GM23338 (cell line): Measurements from ENCODE around the gene LGR5. TPM values are rescaled to one million over a fixed set of nuclear protein-coding genes. Genes with fewer than 3 reads are reported as not detected.

Experiments used
- ATAC-seq: fragments of 200-7000 bp; cut with Tn5 transposase; 3 replicates; pipeline ENCODE4 v1.9.1; 2020
- DNase-seq: peaks from one replicate; pipeline ENCODE4 v3.0.0-alpha.2; 2015; ENCODE audit warnings: low spot score
- H2AFZ ChIP-seq: fragments of 200-600 bp; sonication (generic); 2 replicates; pipeline ENCODE4 v1.8.0; 2016; ENCODE audit warnings: antibody characterized with exemption, mild to moderate bottlenecking, moderate library complexity
- H3F3A ChIP-seq: fragments of 200-600 bp; sonication (generic); replicated peaks from 2 replicates; pipeline ENCODE4 v1.8.0; 2017; ENCODE audit warnings: antibody characterized with exemption, mixed run types, low read depth
- H3K27ac ChIP-seq: fragments of 200-600 bp; sonication (generic); 2 replicates; pipeline ENCODE4 v1.6.1; 2016; ENCODE audit warnings: low read depth
- H3K27me3 ChIP-seq: fragments of 200-600 bp; sonication (generic); 2 replicates; pipeline ENCODE4 v1.8.0; 2016; ENCODE audit warnings: mild to moderate bottlenecking, mixed run types, moderate library complexity; ENCODE audit not compliant: insufficient read depth
- H3K36me3 ChIP-seq: fragments of 200-600 bp; sonication (generic); 2 replicates; pipeline ENCODE4 v1.8.0; 2016; ENCODE audit warnings: mild to moderate bottlenecking; ENCODE audit not compliant: insufficient read depth
- H3K4me1 ChIP-seq: fragments of 200-600 bp; sonication (generic); 2 replicates; pipeline ENCODE4 v1.8.0; 2016; ENCODE audit warnings: mild to moderate bottlenecking, moderate library complexity; ENCODE audit not compliant: insufficient read depth
- H3K4me2 ChIP-seq: fragments of 200-600 bp; sonication (generic); 2 replicates; pipeline ENCODE4 v1.7.1; 2017; ENCODE audit warnings: mixed run types
- H3K4me3 ChIP-seq: fragments of 200-600 bp; sonication (generic); 2 replicates; pipeline ENCODE4 v1.6.1; 2016; ENCODE audit warnings: mixed run types
- H3K79me2 ChIP-seq: fragments of 200-600 bp; sonication (generic); replicated peaks from 2 replicates; pipeline ENCODE4 v1.8.0; 2017; ENCODE audit warnings: mild to moderate bottlenecking; ENCODE audit not compliant: insufficient read depth
- H3K9me2 ChIP-seq: fragments of 200-600 bp; sonication (generic); 2 replicates; pipeline ENCODE4 v1.8.0; 2017; ENCODE audit not compliant: insufficient read depth
- H4K20me1 ChIP-seq: fragments of 200-600 bp; sonication (generic); replicated peaks from 2 replicates; pipeline ENCODE4 v1.8.0; 2017; ENCODE audit warnings: mild to moderate bottlenecking; ENCODE audit not compliant: insufficient read depth
- H3K27ac Mint-ChIP-seq: 2 replicates; pipeline ENCODE4 v1.8.0; 2020; ENCODE audit warnings: inconsistent platforms, mild to moderate bottlenecking, moderate library complexity, mixed read lengths
- H3K27me3 Mint-ChIP-seq: 3 replicates; pipeline ENCODE4 v1.8.0; 2022; ENCODE audit warnings: low read depth, mild to moderate bottlenecking, moderate library complexity, mixed read lengths, inconsistent platforms; ENCODE audit not compliant: insufficient read depth, poor library complexity
- H3K36me3 Mint-ChIP-seq: 3 replicates; pipeline ENCODE4 v1.8.0; 2021; ENCODE audit warnings: low read depth, mild to moderate bottlenecking, inconsistent platforms, moderate library complexity, mixed read lengths
- H3K4me1 Mint-ChIP-seq: 3 replicates; pipeline ENCODE4 v1.8.0; 2020; ENCODE audit warnings: mild to moderate bottlenecking, inconsistent platforms, mixed read lengths
- H3K4me3 Mint-ChIP-seq: 3 replicates; pipeline ENCODE4 v1.8.0; 2021; ENCODE audit warnings: moderate library complexity, mild to moderate bottlenecking, inconsistent platforms, mixed read lengths
- H3K9me3 Mint-ChIP-seq: 3 replicates; pipeline ENCODE4 v1.8.0; 2020; ENCODE audit warnings: moderate library complexity, mild to moderate bottlenecking, inconsistent platforms, mixed read lengths
- EZH2 ChIP-seq: fragments of 200-600 bp; sonication (generic); IDR thresholded peaks from one replicate; pipeline ENCODE4 v1.8.0; 2017; ENCODE audit warnings: antibody characterized with exemption, mild to moderate bottlenecking, low read depth; ENCODE audit not compliant: unreplicated experiment
- EZH2phosphoT487 ChIP-seq: fragments of 200-600 bp; sonication (generic); IDR thresholded peaks from one replicate; pipeline ENCODE4 v1.8.1; 2018; ENCODE audit warnings: antibody characterized with exemption; ENCODE audit not compliant: unreplicated experiment
- STAT1 ChIP-seq: IDR thresholded peaks from one replicate; pipeline ENCODE4 v1.6.1; 2016; ENCODE audit warnings: antibody characterized with exemption; ENCODE audit not compliant: unreplicated experiment
- ZNF331 ChIP-seq: fragments of 250-450 bp; sonication (Bioruptor Pico); IDR thresholded peaks from 2 replicates; pipeline ENCODE4 v1.5.0; 2020; ENCODE audit warnings: low read depth, mild to moderate bottlenecking, moderate library complexity
- polyA plus RNA-seq: library from polyadenylated mRNA; unstranded; fragments of >200 nt; fragmentation: Nextera tagmentation; extraction: Ambion mirVana; gene quantifications from 2 replicates; pipeline ENCODE4 v1.2.1, GENCODE V29; 2016
- total RNA-seq: library from RNA; depleted of rRNA; stranded (reverse); fragments of >200 nt; shearing (Covaris generic); gene quantifications from 2 replicates; pipeline ENCODE4 v1.2.3, GENCODE V29; 2014
- TF ChIP-seq, protein P1 (sequence below): IDR thresholded peaks from one replicate; pipeline ENCODE4 v1.6.1; 2018; ENCODE audit warnings: antibody characterized with exemption; ENCODE audit not compliant: unreplicated experiment
- TF ChIP-seq, protein P2 (sequence below): IDR thresholded peaks from 2 replicates; pipeline ENCODE4 v1.6.1; 2016; ENCODE audit warnings: antibody characterized with exemption
- TF ChIP-seq, protein P3 (sequence below), 2 experiments: fragments of 200-600 bp in 1 of 2; sonication (generic) in 1 of 2; conservative IDR thresholded peaks; 2 replicates each; pipeline versions ENCODE4 v1.5.1 to v1.6.1; 2016 to 2017; ENCODE audit warnings: antibody characterized with exemption in 2 of 2, low read depth in 2 of 2, mild to moderate bottlenecking in 2 of 2, moderate library complexity in 1 of 2
- TF ChIP-seq, protein P4 (sequence below): fragments of 250-450 bp; sonication (Bioruptor Pico); IDR thresholded peaks from 2 replicates; pipeline ENCODE4 v1.5.0; 2020; ENCODE audit warnings: mild to moderate bottlenecking, moderate library complexity

The LGR5 gene
- total and polyA plus RNA-seq, 2 experiments from 2014 or later, result 0.17 to 0.26 TPM

DNA sequence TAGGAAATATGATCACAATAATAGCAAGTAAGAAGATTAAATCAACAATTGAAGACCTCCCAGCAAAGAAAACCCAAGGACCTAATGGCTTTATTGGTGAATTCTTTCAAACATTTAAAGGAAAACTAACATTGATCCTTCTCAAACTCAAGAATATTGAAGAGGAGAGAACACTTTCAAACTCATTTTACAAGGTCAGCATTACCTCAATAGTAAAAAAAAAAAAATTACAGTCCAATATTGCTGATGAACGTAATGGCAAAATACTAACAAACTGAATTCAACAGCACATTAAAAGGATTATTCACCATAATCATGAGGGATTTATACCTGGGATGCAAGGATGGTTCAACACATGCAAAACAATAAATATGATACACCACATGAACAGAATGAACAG, 33.7 kb upstream of the LGR5 start (continued):
- TF ChIP-seq, protein P1, sequence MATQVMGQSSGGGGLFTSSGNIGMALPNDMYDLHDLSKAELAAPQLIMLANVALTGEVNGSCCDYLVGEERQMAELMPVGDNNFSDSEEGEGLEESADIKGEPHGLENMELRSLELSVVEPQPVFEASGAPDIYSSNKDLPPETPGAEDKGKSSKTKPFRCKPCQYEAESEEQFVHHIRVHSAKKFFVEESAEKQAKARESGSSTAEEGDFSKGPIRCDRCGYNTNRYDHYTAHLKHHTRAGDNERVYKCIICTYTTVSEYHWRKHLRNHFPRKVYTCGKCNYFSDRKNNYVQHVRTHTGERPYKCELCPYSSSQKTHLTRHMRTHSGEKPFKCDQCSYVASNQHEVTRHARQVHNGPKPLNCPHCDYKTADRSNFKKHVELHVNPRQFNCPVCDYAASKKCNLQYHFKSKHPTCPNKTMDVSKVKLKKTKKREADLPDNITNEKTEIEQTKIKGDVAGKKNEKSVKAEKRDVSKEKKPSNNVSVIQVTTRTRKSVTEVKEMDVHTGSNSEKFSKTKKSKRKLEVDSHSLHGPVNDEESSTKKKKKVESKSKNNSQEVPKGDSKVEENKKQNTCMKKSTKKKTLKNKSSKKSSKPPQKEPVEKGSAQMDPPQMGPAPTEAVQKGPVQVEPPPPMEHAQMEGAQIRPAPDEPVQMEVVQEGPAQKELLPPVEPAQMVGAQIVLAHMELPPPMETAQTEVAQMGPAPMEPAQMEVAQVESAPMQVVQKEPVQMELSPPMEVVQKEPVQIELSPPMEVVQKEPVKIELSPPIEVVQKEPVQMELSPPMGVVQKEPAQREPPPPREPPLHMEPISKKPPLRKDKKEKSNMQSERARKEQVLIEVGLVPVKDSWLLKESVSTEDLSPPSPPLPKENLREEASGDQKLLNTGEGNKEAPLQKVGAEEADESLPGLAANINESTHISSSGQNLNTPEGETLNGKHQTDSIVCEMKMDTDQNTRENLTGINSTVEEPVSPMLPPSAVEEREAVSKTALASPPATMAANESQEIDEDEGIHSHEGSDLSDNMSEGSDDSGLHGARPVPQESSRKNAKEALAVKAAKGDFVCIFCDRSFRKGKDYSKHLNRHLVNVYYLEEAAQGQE, result no peak
- TF ChIP-seq ZNF331, result no peak
- TF ChIP-seq STAT1, result no peak
- TF ChIP-seq, protein P2, sequence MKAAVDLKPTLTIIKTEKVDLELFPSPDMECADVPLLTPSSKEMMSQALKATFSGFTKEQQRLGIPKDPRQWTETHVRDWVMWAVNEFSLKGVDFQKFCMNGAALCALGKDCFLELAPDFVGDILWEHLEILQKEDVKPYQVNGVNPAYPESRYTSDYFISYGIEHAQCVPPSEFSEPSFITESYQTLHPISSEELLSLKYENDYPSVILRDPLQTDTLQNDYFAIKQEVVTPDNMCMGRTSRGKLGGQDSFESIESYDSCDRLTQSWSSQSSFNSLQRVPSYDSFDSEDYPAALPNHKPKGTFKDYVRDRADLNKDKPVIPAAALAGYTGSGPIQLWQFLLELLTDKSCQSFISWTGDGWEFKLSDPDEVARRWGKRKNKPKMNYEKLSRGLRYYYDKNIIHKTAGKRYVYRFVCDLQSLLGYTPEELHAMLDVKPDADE, result no peak
- no peak for TF ChIP-seq EZH2phosphoT487
- no peak for TF ChIP-seq EZH2
- TF ChIP-seq, protein P3, sequence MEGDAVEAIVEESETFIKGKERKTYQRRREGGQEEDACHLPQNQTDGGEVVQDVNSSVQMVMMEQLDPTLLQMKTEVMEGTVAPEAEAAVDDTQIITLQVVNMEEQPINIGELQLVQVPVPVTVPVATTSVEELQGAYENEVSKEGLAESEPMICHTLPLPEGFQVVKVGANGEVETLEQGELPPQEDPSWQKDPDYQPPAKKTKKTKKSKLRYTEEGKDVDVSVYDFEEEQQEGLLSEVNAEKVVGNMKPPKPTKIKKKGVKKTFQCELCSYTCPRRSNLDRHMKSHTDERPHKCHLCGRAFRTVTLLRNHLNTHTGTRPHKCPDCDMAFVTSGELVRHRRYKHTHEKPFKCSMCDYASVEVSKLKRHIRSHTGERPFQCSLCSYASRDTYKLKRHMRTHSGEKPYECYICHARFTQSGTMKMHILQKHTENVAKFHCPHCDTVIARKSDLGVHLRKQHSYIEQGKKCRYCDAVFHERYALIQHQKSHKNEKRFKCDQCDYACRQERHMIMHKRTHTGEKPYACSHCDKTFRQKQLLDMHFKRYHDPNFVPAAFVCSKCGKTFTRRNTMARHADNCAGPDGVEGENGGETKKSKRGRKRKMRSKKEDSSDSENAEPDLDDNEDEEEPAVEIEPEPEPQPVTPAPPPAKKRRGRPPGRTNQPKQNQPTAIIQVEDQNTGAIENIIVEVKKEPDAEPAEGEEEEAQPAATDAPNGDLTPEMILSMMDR (conservative IDR thresholded peaks at IDR 0.05; ENCODE audit: low read depth in 2 of 2), result no peak

DNA sequence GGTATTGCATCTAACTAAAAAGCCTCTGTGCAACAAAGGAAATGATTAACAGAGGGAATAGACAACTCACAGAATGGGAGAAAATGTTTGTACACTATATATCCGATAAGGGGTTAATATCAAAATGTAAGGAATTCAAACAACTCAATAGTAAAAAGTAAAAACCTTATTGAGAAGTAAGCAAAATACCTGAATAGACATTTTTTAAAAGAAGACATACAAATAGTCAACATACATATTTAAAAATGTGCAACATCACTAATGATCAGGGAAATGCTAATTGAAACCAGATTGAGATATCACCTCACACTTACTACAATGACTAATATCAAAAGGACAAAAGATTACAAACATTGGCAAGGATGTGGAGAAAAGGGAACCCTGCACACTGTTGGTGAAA, 31.9 kb upstream of the LGR5 start:
- Histone ChIP-seq H3K9me2 (no peaks in the 10 kb centered on the region; the same call in none of the 2 replicates), H4K20me1 (no peaks in the 10 kb centered on the region), H3K4me1 (no peaks in the 10 kb centered on the region), H2AFZ (no peak overlapping the region), H3K36me3 (no peaks in the 10 kb centered on the region), H3K79me2 (no peaks in the 10 kb centered on the region), H3K4me2 (no peak overlapping the region), H3K27ac (no peak overlapping the region), H3K4me3 (no peak overlapping the region), H3K27me3 (no peaks in the 10 kb centered on the region), H3F3A (no peaks in the 10 kb centered on the region)
- ATAC-seq (no peak), DNase-seq (no peak)
- H3K4me3 Mint-ChIP-seq, result no peak overlapping the region
- no peak overlapping the region for H3K27ac Mint-ChIP-seq
- peaks cover 22% of the 10 kb centered on the region for H3K9me3 Mint-ChIP-seq
- H3K36me3 Mint-ChIP-seq, result peaks cover 7% of the 10 kb centered on the region; the same call in 1 of the 3 replicates
- H3K27me3 Mint-ChIP-seq, result peaks cover 2% of the 10 kb centered on the region
- no peaks in the 10 kb centered on the region; the same call in 2 of the 3 replicates for H3K4me1 Mint-ChIP-seq
- TF ChIP-seq, protein P4, sequence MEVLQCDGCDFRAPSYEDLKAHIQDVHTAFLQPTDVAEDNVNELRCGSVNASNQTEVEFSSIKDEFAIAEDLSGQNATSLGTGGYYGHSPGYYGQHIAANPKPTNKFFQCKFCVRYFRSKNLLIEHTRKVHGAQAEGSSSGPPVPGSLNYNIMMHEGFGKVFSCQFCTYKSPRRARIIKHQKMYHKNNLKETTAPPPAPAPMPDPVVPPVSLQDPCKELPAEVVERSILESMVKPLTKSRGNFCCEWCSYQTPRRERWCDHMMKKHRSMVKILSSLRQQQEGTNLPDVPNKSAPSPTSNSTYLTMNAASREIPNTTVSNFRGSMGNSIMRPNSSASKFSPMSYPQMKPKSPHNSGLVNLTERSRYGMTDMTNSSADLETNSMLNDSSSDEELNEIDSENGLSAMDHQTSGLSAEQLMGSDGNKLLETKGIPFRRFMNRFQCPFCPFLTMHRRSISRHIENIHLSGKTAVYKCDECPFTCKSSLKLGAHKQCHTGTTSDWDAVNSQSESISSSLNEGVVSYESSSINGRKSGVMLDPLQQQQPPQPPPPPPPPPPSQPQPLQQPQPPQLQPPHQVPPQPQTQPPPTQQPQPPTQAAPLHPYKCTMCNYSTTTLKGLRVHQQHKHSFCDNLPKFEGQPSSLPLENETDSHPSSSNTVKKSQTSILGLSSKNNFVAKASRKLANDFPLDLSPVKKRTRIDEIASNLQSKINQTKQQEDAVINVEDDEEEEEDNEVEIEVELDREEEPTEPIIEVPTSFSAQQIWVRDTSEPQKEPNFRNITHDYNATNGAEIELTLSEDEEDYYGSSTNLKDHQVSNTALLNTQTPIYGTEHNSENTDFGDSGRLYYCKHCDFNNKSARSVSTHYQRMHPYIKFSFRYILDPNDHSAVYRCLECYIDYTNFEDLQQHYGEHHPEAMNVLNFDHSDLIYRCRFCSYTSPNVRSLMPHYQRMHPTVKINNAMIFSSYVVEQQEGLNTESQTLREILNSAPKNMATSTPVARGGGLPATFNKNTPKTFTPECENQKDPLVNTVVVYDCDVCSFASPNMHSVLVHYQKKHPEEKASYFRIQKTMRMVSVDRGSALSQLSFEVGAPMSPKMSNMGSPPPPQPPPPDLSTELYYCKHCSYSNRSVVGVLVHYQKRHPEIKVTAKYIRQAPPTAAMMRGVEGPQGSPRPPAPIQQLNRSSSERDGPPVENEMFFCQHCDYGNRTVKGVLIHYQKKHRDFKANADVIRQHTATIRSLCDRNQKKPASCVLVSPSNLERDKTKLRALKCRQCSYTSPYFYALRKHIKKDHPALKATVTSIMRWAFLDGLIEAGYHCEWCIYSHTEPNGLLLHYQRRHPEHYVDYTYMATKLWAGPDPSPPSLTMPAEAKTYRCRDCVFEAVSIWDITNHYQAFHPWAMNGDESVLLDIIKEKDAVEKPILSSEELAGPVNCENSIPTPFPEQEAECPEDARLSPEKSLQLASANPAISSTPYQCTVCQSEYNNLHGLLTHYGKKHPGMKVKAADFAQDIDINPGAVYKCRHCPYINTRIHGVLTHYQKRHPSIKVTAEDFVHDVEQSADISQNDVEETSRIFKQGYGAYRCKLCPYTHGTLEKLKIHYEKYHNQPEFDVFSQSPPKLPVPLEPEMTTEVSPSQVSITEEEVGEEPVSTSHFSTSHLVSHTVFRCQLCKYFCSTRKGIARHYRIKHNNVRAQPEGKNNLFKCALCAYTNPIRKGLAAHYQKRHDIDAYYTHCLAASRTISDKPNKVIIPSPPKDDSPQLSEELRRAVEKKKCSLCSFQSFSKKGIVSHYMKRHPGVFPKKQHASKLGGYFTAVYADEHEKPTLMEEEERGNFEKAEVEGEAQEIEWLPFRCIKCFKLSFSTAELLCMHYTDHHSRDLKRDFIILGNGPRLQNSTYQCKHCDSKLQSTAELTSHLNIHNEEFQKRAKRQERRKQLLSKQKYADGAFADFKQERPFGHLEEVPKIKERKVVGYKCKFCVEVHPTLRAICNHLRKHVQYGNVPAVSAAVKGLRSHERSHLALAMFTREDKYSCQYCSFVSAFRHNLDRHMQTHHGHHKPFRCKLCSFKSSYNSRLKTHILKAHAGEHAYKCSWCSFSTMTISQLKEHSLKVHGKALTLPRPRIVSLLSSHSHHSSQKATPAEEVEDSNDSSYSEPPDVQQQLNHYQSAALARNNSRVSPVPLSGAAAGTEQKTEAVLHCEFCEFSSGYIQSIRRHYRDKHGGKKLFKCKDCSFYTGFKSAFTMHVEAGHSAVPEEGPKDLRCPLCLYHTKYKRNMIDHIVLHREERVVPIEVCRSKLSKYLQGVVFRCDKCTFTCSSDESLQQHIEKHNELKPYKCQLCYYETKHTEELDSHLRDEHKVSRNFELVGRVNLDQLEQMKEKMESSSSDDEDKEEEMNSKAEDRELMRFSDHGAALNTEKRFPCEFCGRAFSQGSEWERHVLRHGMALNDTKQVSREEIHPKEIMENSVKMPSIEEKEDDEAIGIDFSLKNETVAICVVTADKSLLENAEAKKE (CRISPR knock-in tag), result no peak
- TF ChIP-seq, protein P2, result no peak
- no peak for TF ChIP-seq ZNF331
